ENCODE measurements around the gene KLKB1.
"Not testable (repeated sequence)": the region's sequence is repeated elsewhere in the genome, so short reads cannot be mapped to it uniquely, and the experiment has no call there.

KLKB1 gene

DNA sequence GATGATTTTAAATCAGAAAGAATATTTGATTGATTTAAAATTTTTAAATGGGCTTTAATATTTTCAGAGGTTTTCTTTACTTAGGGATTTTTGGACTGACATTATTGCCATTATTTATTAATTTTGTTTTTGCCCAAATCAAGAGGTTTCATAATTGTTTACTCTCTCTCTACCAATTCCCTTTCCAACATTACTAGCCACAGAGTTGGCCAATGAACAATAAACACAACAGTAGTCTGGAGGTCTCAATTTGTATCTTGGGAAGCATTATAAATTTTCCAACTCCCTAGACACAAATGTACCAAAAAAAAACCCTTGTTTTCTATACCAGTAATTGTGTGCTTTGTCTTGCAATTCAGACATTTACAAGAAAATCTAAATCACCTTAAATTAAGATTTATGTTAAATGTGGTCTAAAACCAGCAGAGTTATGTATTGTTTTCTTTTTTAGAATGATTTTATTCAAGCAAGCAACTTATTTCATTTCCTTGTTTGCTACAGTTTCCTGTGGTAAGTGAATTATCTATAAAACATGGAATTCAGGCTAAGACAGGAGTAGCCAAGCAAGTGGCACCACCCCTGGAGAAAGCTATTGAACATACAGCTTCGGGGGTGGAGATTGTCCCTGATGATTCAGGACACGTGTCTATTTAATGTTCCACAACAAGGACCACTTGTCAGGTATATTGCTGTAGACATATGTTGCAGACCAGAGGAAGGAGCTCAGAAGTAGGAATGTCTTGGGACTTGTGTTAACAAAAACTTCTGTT, 622 bp downstream of the KLKB1 start:
- DNase-seq = no peak

DNA sequence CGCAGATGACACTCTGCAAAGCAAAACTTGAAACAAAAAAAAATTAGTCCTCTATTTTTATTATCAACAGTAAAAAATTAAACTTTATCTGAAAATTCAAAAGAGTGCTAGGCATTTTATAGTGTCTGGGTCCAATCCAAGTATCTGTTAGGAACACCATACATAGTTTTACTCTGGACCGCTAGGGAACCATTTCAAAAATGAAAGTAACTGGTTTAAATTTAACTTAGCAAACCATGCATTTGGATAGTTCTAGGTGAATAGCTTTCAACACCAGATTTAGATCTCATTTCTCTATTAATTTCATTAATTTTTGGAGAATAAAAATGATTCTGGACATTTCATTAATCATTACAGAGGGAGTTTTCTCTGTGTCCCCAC, 1.2 kb downstream of the KLKB1 start:
- DNase-seq = no peak

DNA sequence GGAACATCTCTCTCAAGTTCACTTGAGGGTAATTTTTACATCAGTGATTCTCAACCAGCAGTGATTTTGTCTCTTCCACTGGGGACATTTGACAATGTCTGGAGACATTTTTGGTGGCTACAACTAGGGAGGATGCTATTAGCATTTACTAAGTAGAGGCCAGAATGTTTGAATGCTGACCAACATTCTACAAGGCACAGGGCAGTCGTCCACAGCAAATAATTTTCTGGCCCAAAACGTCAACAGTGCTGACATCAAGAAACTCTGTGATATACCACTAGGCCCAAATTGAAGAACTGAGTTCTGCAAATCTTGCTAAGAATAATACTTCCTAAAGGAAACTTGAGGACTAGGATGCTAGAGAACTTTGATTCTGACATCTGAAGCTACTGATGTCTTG, 7.1 kb downstream of the KLKB1 start:
- no peak for DNase-seq

DNA sequence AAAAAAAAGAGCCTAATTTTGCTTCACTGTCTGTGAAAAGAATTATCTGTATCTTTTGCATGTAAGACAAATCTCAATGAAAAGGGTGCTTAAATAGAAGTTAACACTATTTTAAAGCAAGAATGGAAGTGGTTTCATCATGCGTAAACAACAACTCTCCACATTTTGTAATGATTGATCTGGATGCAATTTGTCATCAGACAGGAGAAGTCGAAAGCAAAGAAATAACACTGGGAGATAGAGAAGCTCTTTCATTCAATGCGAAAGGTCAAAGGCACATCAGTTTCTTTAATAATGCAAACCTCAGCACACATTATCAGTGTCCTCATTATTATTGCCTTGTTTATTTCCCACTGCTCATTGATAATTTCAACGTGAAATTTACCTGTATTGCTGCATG, 8.8 kb downstream of the KLKB1 start:
- no peak for DNase-seq

DNA sequence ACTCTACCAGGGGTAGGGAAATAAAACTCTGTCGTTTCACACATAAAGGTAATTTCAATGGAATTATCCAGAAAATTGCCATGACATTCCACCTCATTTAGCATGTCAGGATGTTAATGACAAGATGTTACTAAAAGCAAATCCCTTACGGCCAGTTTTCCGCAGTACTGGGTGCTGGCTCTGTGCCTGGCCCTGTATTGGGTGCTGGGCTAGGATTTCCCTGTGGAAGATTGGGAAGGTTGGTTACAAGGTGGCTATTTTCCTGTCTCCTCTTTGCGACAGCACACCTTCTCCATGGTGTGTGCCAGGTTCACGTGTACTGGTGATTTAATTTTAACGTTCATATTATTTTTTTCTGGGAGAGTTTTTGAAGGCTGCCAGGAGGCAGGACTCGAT, 13.1 kb downstream of the KLKB1 start:
- no peak for DNase-seq

DNA sequence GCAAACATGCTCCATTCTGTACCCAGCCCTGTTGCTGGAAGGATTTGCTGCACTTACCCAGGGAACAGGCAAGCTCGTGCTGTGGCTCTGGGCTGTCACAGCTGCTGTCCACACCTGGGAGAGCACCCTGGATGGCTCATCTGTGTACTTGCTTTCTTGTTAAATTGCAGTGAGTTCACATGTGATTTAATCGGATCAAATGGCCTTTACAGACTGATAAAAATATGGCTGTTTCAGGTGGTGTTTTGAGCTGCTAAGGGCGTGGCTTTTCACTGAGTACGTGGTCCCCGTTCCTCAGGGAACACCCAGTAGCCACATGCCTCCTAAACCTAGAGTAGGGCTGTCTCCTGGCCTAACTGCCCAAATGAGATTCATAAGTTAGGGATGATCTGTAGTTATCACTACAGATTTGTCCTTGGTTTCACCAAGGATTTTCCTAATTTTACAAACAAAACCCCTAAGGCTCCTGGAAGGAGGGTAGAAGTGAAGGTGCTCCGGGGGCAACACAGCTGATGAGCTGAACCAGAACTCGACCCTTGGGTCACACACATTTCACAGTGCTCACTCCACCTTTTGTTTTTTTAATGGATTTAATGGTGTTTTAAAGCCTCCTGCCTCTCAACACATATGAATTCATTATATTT, 13.7 kb downstream of the KLKB1 start:
- no peak for DNase-seq

DNA sequence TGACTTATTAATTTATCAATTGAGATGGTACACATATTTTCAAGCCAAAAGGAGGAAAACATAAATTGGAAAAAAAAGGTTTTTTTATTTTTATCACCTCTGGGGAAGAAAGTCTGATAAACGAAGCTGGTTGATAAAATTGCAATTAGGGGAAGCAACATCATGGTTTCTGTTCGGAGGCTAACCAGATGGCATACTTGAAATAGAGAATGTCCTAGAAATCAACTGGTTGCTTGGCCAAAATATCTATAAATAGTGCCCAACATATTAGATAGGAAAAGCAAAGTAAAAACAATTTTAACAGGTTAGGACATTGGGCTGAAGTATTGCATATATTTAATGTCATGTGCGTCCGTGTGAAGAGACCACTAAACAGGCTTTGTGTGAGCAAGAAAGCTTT, 14.3 kb downstream of the KLKB1 start:
- no peak for DNase-seq

DNA sequence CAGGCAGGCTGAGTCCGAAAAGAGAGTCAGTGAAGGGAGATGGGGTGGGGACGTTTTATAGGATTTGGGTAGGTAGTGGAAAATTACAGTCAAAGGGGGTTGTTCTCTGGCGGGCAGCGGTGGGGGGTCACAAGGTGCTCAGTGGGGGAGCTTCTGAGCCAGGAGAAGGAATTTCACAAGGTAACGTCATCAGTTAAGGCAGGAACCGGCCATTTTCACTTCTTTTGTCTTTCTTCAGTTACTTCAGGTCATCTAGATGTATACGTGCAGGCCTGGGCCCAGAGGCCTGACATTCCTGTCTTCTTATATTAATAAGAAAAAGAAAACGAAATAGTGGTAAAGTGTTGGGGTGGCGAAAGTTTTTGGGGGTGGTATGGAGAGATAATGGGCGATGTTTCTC, 14.7 kb downstream of the KLKB1 start:
- not testable (repeated sequence) for DNase-seq

DNA sequence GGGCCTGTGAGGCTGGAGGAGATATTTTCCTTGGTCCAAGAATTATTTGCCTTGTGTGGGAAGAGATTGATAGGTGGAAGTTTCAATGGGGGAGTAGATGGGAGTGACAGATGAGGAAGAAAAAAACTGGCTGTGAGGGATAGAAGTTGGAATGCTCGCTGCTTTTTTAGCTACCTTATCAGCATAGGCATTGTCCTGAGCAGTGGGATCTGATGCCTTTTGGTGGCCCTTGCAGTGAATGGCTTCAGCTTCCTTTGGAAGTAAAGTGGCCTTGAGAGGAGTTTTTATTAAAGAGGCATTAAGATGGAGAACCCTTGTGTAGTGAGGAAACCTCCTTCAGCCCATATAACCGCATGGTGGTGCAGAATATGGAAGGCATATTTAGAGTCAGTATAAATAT, 16.0 kb downstream of the KLKB1 start:
- no peak for DNase-seq

DNA sequence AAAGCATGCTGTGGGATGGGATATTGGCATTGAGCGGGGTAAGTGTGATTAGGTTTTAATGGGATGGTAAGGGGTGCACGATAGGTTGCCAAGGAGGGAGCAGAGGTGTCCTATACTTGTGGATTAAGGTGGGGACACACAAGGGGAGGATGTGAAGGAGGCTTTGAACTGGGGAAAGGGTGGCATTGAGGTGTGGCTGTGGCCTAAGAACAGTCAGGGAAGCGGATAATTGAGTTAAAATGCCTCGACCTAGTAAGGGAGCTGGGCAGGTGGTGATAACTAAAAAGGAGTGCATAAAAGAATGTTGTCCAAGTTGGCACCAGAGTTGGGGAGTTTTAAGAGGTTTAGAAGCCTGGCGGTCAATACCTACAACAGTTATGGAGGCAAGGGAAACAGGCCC, 17.5 kb downstream of the KLKB1 start:
- DNase-seq = no peak

DNA sequence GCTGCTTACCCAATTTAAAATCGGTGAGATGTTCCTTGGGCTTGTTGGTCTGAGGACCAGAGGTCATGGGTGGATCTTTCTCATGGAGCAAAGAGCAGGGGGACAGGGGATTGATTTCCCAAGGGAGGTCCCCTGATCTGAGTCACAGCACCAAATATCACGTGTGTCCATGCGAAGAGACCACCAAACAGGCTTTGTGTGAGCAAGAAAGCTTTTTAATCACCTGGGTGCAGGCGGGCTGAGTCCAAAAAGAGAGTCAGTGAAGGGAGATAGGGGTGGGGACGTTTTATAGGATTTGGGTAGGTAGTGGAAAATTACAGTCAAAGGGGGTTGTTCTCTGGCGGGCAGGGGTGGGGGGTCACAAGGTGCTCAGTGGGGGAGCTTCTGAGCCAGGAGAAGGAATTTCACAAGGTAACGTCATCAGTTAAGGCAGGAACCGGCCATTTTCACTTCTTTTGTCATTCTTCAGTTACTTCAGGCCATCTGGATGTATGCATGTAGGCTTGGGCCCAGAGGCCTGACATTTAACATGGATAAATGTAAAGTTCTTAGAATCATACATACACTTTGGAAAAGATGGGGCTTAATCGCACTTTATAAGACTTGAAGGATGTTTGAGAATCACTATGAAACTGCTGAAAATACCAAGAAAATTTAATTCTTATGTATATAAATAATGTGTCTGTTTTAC, 19.9 kb downstream of the KLKB1 start:
- DNase-seq = not testable (repeated sequence)

DNA sequence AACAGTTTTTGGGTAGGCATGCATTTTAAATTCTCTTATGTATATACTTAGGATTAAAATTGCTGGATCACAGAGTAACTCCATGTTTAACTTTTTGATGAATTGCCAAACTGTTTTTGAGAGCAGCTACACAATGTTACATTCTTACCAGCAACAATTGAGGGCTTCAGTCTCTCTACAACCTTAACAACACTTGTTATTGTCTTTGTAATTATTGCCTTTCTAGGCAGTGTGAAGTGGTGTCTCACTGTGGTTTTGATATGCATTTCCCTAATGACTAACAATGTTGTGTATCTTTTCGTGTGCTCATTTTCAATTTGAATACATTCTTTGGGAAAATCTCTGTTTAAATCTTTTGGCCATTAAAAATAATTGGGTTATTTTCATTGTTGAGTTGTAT, 21.3 kb downstream of the KLKB1 start:
- DNase-seq = no peak

DNA sequence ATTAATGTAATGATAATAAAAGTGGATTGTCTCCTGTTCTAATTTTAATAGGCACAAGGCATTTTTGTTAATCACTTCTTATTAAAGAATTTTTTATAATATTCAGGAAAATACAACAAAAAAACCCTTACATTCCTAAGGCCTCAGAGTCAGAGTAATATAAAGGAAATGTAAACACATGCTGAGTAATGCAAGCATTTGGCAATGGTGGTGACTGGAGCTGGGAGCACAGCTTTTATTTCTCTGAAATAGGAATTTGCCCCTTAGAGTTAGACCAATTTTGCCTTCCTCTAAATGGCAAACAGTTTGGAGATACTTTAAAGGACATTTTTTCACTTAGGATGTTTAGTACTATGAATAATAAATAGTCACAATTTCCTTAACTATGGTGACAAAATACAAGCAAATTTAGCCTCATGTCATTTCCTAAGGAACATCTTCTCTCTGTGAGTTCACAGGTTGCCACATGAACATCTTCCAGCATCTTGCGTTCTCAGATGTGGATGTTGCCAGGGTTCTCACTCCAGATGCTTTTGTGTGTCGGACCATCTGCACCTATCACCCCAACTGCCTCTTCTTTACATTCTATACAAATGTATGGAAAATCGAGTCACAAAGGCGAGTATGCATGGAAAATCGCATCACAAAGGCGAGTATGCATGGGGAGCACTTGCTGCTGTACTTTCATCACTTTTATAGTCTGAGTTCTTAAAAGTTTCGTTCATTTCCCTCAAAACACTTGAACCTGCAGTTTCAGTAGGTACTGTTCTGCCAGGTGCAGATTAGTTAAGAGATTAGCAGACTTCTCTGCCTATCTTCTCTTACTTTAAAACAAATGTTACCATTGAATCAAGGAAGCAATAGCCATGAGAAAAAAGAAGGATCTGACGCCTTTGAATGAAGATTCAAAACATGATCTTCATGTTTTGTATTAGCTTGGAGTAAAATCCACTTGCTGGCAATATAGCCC, 22.8 kb downstream of the KLKB1 start:
- DNase-seq = peak; percentile 9

DNA sequence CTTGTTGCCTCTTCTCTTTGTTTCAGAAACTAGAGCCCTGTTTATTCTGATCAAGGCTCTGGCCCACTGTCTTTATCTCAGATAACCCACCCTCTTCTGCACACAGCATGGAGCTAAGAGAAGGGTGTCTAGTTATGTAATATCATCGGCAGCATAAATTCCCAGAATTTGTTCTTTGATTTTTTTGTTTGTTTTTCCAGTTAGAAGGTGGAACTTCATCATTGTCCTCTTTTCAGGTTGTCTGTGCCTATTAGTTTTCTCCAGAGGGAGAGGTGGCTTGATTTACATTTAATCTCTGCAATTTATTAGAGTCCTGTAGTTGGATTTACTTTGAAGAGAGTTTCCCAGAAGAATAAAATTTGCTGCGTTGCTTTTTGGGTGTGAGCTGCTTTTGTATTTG, 23.5 kb downstream of the KLKB1 start:
- DNase-seq = no peak

DNA sequence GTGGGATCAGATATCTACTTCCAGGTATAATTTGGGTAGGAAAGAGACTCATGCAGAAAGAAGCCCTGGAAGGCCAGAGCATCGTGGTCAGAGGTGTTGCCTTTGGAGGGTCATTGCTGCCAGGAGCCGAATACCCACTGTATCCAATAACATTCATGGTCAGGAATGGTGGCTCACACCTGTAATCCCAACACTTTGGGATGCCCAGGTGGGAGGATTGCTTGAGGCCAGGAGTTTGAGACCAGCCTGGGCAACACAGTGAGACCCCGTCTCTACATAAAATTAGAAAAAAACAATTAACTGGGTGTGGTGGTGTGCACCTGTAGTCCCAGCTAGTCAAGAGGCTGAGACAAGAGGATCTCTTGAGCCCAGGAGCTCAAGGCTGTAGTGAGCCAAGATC, 27.8 kb downstream of the KLKB1 start:
- no peak for DNase-seq

DNA sequence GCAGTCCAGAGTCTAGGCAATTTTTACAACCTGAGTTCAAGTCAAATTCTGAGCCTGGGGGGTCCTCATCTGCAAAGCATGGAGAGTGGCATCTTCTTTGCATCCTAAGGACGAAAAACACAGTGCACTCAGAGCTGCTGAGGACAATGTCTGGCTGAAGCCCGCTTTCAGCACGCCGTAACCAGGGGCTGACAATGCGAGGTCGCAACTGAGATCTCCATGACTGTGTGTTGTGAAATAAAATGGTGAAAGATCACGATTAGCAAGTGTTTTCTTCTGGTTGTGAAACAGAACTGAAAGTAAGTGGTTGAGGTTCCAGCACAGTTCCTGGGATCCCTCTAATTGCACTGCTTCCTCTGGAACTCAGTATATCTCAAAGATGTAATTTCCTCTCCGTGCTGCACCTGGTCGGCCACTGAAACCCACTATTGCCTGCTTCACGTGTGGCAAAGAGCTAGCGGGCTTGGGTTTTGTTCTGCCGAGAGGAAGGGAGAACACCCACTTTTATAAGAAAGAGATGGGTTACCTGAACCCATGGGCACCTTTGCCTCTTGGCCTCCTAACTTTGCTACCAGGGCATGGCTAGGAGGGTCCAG, 31.0 kb downstream of the KLKB1 start:
- no peak for DNase-seq

DNA sequence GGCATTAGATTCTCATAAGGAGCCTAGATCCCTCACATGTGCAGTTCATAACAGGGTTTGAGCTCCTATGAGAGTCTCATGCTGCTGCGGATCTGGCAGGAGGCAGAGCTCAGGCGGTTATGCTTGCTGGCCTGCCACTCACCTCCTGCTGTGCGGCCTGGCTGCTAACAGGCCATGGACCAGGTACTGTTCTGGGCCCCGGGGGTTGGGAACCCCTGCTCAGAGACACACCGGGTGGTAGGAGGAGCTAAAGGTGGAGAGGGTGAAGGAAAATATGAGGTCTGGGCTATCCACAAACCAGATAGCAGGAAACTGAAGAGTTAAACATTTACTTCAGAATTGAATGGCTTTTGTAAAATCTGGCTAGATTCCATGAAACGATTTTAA, 32.8 kb downstream of the KLKB1 start:
- DNase-seq = no peak

DNA sequence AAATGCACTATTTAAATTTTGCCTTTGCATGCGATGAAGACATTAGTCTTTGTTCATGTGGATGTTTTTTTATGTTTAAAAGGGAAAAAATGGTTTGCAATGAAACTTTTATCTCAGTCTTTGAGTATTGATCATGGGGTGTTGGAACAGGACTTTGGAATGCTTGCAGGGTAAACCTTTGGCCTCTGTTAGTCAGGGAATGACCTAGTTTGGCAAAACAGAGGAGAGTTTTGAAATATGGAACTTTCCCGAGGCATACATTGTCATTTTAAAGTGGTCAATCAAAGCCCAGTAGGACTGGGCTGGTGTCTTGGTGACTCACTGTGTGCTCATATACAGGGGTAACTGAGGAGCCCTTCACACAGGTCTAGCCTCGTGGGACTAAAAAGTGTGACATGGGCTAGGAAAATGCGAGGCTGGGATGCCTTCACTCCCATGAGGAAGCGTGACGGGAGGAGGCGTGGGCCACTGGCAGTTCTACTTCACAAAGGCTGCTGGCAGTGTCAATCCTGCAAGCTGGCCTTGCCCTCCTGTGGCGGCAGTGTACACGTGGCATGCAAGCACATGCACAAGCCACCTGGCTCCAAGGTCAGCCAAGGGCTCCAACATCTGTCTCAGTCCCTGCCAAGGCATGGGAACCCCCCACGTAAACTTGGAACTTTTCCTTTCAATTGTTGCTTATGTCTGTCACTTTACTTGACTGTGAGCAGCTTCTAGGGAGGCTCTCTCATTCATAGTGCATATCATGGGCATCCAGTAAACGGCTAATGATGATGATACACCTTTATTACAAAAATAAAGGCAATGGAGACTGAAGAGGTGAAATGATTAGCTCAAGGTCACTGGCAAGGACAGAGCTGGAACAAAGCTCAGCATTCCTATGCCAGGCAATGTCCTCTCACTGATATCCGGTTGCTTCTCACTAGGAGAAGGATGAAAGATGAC, 33.5 kb downstream of the KLKB1 start:
- no peak for DNase-seq

DNA sequence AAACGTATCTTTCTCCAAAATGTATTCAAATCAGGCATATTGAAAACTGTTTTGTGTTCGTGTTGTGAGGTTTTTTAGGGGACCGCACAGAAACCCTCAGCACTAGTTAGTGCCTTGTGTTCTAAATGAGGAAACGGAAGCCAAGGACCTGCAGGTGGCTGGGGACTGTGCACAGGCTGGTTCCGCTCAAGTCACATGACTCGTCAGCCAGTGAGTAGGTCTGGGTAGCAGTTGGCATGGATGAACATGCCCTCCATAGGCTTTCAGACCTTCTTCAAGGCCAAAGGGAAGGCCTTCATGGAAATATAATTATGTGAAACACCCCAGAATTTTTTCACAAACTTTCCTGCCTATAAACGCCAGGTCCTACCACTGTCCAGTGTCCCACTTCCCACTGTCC, 37.4 kb downstream of the KLKB1 start:
- DNase-seq = no peak

DNA sequence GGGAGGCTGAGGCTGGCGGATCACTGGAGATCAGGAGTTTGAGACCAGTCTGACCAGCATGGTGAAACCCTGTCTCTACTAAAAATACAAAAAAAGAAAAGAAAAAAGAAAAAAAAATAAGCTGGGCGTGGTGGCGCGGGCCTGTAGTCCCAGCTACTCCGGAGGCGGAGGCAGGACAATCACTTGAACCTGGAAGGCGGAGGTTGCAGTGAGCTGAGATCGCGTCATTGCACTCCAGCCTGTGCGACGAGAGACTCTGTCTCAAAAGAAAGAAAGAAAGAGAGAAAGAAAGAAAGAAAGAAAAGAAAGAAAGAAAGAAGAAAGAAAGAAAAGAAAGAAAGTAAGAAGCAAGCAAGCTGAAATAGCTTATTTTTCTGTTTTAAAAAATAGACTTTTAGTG, 37.9 kb downstream of the KLKB1 start:
- not testable (repeated sequence) for DNase-seq
